DMS153 treated with DMSO at 0.1 percent for 48 hours (cell line): ENCODE results near the gene ATRX.
"Not testable (repeated sequence)": the region's sequence is repeated elsewhere in the genome, so short reads cannot be mapped to it uniquely, and the experiment has no call there.

ENCODE experiments used
- DNase-seq: peaks from one replicate; lab custom pipeline; 2025; ENCODE audit not compliant: unreplicated experiment; lab: John Stamatoyannopoulos, UW

ATRX gene

DNA sequence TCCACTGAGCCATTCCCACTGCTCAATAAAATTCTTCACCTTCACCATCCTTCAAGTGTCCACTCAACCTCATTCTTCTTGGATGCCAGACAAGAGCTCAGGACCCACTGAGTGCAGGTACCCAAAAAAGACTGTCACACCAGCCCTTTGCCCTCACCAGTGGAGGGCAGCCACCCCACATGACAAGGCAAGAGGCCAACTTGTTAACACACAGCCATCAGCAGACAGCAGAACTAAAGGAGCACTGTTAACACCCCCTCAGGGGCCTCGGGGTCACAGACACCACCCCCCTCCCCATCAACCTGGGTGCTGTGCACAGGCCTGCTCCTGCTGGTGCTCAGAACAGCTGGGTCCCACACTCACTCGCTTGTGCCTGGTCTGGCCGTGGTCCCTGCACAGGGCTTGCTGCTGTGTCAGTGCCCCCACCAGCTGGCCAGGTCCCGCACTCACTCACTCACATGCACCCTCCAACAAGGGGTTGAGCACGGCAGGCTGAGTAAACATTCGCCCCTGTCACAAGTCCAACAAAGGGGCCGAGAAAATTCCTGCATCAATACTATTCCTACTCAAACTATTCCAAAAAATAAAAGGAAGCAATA is 54.1 kb downstream of the ATRX start:
- DNase-seq, result no peak

- DNase-seq, result not testable (repeated sequence)
Measured at GRCh38 chrX:77726095-77726494, 59.9 kb downstream of the ATRX start.

GRCh38 chrX:77723681-77724080 is 62.3 kb downstream of the ATRX start:
- DNase-seq, result no peak

DNA sequence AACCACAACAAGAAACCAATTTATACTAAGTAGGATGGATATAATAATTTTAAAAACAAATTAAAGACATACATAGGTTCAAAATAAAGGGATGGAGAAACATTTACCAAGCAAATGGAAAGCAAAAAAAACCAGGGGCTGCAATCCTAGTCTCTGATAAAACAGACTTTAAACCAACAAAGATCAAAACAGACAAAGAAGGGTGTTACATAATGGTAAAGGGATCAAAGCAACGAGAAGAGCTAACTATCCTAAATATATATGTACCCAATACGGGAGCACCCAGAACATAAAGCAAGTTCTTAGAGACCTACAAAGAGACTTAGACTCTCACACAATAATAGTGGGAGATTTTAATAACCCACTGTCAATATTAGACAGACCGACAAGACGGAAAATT is 66.6 kb downstream of the ATRX start:
- no peak for DNase-seq

DNA sequence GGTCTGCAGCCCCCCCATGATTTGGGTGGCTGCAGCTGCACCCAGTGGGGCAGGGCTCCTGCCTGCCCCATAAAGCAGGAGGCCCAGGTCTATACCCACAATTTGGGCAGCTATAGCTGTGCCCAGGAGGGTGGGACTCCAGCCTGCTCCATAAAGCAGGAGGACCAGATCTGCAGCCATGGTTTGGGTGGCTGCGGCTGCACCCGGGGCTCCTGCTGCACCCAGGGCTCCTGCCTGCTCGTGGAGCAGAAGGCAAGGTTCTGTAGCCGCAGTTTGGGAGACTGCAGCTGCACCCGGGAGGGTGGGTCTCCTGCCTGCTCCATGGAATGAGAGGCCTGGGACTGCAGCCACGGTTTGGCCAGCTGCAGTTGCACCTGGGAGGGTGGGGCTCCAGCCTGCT is 81.1 kb downstream of the ATRX start:
- no peak for DNase-seq

DNA sequence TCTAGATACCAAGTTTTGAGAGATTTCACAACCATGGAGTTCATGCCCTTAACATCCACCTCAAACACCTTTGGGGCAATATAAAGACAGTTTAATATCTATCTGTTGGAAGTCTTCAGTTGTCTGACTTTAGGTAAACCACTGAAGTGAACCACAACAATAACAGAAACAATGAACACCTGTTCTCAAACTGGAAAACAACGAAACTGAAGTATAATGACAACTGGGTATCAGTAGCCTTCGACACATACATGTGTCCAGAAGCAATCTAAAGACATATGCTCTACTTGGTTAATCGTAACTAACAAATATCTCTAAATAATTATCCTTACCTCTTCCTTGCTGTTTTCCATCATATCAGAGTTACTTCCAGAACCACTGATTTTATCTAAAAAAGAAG is 87.8 kb downstream of the ATRX start:
- no peak for DNase-seq

DNA sequence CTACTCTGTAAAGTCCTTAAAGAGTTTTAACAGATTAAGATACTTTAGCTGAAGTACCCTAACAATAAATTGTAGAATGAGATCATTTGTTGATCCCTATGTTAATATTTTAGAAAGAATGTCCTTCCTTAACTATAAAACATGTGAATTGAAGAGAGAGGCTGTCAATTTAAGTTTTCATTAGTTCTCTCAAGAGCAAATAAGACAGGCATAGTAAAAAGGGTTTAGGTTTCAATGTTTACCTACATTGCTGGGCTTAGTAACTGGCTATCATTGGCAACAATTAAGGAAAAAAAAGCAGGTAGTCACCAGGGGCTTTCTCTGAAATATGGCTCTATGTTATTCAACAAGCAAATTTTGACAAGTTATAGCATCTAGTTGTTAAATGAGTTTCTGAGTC is 91.5 kb downstream of the ATRX start:
- no peak for DNase-seq

DNA sequence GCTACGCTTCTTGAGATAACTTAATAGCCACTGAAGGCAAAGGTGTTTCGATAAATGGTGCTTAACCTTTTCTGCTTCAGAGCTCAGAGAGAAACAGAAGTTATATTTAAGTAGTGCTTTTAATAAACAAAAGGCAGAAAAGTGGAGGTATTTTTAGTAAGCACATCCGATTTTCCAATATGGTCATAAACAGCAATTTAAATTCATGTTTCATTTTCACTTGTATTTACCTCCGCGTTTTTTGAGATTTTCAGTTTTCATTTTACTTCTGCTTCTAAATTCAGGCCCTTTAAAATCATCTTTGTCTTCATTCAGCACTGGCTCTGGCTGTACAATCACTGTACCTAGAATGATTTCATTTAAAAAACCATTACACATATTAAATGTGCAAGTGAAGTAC is 92.4 kb downstream of the ATRX start:
- no peak for DNase-seq

DNA sequence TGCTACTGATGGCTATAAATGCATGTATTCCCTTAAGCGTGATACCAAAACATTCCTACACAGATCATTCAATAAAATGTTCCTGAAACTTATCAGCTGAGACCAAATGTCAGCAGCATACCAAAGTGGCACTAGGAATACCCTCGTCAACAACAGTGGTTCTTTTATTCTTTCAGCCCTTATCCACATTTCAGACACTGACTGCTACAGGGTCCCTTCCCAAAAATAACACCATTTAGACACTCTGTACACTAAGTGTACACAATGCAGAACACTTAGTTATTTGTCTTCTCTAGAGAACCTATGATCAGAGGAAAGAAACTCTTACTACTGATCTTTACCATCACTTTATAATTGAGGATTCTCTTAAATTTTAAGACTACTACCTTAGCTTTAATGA is 94.1 kb downstream of the ATRX start:
- no peak for DNase-seq

DNA sequence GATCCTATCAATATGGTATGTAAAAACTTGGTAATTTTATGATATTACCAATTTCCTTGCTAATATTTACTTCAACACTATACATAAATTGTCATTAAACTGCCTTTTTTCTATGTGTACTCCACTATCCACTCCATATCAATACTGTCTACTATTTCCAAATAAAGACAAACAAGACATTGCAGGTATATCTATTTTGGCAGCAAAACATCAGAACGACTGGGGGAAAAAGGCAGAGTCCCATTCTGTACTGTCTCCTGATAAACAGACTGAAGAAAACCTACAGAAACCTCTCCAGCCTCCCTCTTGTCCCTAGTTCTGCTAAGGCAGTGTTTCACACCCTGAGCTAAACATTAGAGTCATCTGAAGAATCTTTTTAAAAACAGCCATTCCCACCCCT is 96.6 kb downstream of the ATRX start:
- no peak for DNase-seq

DNA sequence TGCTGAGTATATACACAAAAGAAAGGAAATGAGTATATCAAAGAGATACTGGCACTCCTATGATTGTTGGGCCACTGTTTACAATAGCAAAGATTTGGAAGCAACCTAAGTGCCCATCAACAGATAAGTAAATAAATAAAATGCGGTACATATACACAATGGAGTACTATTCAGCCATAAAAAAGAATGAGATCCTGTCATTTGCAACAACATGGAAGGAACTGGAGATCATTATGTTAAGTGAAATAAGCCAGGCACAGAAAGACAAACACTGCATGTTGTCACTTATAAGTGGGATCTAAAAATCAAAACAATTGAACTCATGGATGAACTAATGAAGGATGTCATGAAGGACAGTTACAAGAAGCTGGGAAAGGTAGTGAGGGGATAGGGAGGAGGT is 100.3 kb downstream of the ATRX start:
- not testable (repeated sequence) for DNase-seq

DNA sequence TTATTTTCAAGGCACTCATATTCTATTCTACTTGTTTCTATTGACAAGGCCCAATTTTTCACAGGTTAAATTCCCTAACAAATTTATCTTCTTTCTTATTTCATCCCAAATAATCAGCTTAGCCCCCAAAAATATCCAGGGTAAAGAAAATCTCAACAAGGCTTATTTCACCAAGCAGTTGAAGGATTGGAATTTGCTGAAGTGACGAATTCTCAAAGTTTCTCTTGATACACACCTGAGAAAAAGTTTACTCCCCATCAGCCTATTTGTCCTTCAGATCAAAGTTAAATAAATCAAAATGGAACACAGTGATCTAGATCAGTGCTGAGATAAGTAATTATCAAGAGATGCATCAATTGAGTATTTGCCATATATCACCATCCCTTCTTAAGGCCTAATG is 106.9 kb downstream of the ATRX start:
- no peak for DNase-seq

DNA sequence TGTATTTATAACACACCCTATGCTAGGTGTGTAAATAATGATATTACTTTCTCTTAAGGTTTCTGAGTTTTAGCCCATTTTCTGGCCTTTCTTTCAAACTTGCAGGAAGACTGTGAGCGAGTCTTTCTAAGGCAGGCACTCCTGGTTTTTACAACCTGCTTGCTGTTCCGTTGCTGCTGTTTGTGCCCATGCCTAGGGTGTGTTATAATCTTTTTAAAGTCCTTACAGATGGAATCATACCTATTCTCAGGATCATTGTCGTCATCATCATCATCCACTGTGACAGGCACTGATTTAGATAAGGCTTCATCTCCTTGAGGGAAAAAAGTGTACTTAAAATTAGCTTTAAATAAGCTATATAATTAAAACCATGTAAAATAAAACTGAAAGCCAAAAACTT is 110.0 kb downstream of the ATRX start:
- no peak for DNase-seq

GRCh38 chrX:77668391-77669237 is 117.4 kb downstream of the ATRX start:
- DNase-seq, result no peak

DNA sequence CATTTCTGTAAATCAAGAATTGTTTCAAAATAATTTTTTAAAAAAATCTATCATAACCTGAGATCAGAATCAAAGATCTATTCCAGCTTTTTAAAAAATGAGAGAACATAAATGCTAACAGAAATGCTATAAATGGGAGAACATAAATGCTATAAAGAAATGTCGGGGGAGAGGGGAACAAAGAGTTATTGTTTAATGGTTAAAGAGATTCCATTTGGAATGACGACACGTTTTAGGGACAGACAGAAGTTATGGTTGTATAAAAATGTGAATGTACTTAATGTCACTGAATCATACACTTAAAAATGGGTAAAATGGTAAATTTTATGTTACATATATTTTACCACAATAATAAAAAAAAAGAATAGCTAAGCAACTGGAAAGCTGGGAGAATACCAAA is 127.1 kb downstream of the ATRX start:
- no peak for DNase-seq

DNA sequence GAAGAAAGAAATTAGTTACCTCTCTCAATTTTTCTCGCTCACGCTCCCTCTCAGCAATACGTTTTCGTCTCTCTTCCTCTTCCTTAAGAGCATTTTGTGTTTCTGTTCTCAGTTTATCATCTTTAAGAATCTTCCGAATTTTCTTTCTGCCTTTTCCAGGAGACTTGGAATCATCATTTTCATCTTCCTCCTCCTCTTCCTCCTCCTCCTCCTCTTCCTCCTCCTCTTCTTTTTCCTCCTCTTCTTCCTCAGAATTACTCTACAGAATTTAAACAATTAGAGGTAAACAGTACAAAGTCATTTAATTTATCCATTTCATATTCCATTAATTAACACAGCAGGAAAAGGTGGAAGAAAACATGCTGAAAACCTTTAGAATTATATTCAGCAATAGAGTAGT is 133.9 kb downstream of the ATRX start:
- DNase-seq, result no peak

DNA sequence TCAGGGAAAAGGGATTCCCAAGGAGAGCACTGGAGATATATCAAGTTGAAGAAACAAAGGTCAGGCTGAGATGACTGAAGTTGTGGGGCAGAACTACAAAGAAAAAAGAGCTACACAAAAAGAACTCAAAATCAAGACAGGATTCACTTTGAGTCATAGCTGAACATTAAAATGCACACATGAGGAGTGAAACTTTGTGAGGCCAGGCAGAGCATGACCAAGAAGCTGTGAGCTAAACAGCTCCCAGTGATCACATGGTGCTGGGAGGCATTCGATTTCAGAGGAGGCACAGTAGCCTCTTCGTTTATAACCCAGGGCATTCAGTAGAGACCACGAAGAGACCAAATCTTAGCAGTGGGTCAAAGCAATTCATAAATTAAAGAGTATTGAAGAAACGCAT is 145.3 kb downstream of the ATRX start:
- DNase-seq, result no peak

DNA sequence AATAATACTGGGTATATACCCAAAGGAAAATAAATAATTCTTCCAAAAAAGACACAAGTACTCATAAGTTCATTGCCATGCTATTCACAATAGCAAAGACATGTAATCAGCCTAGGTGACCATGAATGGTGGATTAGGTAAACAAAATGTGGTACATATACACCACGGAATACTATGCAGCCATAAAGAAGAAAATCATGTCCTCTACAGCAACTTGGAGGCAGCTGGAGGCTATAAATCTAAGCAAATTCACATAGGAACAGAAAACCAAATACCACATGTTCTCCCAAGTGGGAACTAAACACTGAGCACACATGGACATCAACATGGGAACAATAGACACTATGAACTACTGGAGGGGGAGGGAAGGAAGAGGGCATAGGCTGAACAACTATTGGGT is 146.2 kb downstream of the ATRX start:
- no peak for DNase-seq

GRCh38 chrX:77638397-77638796 is 147.6 kb downstream of the ATRX start:
- DNase-seq, result no peak

DNA sequence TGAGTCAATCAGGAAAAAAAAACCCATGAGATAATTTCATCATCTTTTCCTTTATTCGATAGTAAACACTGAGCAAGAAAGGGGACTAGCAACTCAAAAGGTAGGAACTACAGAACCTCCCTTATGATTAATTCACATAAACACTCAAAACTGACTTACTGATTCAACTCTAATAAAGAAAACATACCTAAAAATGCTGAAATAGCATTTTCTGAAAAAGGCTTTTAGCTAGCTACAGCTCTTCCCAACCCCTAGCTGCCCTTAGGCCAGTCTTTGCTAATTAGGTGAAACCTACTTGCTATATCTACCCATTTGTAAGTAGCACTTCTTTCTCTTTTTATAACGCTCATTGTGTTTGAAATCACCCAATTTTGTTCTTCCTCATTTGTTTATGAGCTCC is 150.6 kb downstream of the ATRX start:
- DNase-seq, result no peak

GRCh38 chrX:77628294-77629025 is 157.6 kb downstream of the ATRX start:
- no peak for DNase-seq

GRCh38 chrX:77622672-77623071 is 163.3 kb downstream of the ATRX start:
- DNase-seq, result no peak
